ENCODE results near the gene PPRC1.

PPRC1 gene

DNA sequence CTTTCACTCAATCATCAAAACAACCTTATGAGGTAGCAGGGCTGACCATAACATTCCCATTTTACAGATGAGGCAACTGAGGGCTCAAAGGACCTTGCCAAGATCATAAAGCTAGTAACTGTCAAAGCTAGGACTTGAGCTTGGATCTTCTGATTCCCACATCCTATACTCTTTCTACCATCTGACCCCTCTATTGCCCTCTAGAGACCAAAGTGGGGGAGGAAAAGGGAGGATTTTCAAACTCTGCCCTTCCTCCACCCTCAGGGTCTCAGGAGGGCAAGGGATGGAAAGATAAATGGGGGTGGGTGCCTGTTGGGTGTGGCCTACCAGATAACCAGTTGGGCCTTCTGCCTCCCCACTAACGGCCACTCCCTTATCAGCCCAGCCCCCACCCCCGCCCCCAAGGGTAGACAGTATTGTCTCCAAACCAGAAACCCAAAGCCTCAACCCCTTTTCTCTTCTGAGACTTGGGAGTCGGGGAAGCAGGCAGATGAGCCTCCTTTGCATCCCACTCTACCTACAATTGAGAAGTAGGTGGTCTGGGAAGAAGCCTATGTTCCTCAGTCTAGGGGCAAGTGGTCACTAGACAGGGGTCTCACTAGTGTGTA lies 20.5 kb upstream of the PPRC1 start:
- TF ChIP-seq POLR2A (IDR thresholded peaks at IDR 0.05; ENCODE audit: low read depth, low read length) = no peak
- FAIRE-seq (no peak), DNase-seq (ENCODE audit: insufficient read length, low spot score) (no peak)

DNA sequence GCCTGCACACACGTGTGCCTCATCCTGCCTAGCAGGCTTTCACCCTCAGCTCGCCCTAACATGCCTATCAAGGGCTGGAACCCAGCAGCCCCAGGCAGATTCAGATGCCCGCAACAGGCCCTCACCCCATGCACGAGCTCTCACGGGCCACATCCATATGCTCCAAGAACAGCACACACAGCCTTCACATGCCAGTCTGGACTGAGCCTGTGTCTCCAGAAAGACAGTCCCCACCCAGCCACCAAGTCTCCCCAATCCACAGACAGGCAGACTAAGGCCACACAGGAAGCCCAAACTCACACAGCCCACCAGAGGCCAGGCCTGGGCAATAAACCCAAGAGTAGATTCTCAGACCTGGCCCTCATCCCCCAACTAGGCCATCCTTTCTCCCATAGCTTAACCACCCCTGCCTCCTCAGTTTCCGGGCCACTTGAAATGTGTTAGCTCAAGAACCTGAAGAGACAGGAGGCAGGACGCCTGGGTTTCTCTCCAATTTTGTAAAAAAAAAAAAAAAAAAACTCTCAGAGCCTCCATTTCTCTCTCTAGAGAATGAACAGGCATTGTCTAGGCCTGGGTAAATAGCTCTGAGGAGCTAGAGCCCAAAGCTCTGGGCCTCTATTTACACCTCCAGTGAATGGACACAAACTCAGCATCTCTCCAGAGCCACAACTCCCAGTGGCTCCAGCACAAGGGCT lies 19.4 kb upstream of the PPRC1 start:
- no peak for FAIRE-seq
- no peak for TF ChIP-seq POLR2A (IDR thresholded peaks at IDR 0.05; ENCODE audit: low read depth, low read length)
- no peak for DNase-seq (ENCODE audit: insufficient read length, low spot score)

DNA sequence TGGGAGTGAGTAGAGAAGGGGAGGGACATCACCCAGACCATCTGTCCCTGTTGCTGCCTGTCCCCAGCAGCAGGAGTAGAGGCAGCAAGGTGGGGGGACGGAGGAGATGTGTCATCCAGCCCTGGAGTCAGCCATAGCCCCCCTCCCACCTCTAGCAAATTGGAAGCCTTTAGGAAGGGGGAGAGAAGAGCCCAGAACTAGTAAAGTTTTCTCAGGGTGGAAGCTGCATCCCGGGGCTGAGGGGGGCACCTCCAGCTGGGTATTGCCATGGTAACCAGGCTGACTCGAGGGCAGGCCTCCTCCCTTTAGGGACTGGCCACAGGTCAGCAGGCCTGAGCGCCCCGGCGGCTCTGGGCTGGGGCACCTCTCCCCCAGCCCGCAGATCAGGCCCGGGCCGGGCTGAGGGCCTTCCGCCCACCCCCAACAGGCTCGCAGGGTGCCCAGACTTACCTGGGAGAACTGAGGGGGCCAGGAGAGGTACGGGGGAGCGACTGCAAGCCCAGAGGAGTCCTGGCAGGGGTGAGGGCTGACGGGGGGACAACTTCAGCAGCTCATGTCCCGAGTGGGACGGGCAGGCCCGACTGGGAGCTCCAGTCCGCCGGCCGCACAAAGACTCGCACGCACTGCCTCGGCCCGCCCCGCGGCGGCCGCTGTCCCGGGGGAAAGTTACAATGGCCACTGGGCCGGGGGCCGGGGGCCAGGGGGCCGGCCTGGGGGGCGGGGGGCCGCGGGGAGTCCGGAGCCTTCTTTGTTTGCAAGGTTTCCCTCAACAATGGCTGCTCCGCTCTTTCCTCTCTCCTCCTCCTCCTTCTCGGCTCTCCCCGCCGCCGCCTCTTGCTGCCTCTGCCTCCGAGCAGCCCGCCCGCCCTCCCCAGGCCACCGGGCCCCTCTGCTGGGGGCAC lies 18.6 kb upstream of the PPRC1 start:
- DNase-seq (ENCODE audit: insufficient read length, low spot score) (no peak), FAIRE-seq (no peak)
- no peak for TF ChIP-seq POLR2A (IDR thresholded peaks at IDR 0.05; ENCODE audit: low read depth, low read length)

DNA sequence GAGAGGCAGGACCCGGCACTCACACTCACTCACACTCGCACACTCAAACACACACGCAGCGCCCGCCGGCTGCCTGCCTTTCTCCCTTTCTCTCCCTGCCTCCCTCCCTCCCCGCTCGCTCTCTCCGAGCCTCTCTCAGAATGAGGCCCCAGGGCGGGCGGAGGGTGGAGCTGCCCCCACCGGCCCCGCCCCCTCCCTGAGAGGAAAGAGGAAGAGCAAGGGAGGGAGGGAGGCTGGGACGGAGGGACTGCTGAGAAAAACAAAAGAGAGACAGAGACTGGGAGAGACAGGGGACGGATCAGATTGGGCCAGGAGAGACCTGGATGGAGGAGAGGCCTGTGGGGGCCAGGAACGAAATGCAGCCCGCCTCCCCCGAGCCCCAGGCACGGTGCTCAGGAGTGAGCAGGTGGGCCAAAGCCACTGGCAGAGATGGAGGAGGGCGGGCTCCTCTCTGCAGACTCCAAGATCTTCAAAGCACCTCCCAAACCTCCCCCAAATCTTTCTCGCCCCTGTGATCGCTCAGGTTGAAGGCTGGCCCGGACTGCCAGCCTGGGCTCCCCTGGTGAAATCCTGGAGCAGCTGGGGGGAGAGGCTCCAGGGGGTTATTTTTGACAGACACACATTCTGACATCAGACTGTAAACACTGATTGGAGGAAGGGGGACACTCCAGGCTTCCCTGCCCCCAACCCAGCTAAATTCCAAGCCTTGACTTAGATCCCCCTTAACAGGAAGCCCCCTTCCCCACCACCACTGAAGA lies 17.8 kb upstream of the PPRC1 start:
- TF ChIP-seq POLR2A (IDR thresholded peaks at IDR 0.05; ENCODE audit: low read depth, low read length) = peak; percentile 96
- FAIRE-seq (no peak), DNase-seq (ENCODE audit: insufficient read length, low spot score) (peak; percentile 82)

DNA sequence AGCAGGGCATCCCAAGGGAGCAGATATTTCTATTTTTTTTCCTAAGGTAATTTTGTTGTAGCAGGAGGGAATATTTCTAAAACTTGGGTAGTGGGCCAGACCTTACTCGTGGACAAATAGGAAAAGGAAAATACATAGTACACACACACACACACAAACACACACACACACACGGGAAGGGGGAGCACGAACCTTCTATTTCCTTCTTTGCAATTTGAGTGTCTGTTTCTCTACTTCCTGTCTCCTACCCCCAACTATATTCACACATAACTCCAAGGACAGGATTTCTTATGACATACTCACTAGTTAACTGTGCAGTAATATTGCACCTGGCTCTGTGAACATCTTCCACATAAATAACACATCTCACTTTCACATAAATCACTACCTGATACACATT lies 17.1 kb upstream of the PPRC1 start:
- TF ChIP-seq POLR2A (IDR thresholded peaks at IDR 0.05; ENCODE audit: low read depth, low read length) = no peak
- FAIRE-seq = no peak
- no peak for DNase-seq (ENCODE audit: insufficient read length, low spot score)

DNA sequence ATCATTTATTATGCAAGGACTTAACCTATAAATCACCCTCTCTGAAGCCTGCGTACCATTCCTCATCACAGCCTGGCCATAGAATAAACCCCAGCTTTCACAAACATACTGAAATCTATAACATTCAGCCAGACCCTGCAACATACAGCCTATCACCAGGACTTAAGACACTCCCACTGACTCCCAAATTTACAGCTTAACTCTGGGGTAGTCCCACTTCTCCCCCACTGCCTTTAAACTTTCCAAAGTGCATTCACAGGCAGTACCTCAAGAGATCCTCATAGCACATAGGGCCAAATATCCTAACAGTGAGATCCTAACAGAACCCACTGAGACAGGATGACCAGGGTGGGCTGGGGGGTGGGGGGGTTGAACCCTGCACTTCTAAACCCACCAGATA lies 16.2 kb upstream of the PPRC1 start:
- no peak for TF ChIP-seq POLR2A (IDR thresholded peaks at IDR 0.05; ENCODE audit: low read depth, low read length)
- FAIRE-seq (no peak), DNase-seq (ENCODE audit: insufficient read length, low spot score) (no peak)

DNA sequence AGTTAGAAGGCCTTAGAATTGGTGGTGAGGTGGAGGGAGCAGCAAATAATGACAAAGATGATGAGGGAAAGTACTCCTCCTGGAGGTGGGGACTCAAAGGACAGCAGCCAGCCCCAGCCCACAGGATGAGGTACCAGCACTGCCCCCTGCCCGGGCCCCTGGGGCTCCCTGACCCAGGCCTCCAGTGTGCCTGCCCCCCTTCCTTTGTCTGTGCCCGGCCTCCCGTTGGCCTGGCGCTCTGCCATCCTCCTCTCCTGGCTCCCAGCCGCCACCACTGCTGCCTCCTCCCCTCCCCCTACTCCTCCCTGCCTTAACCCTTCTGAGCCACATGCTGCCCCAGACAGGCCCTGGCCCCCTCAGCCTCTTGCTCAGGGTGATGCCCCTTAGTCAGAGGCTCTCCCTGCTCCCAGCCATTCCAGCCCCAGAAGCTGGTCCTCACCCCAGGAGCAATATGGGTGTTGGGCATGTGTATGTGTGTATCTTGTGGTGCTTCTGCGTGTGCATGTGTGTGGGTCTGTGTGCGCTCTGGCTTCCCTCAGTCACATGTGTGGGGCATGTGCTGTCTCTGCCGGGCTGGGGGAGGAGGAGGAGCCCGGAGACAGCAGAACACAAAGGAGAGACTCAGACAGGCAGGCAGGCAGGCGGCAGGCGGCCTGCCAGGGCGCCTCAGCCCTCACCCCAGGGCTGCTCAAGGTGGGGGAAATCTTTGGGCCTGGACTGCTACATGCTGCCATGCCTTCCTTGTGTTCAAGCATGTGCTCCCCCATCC lies 15.3 kb upstream of the PPRC1 start:
- FAIRE-seq (no peak), DNase-seq (ENCODE audit: insufficient read length, low spot score) (no peak)
- TF ChIP-seq POLR2A (IDR thresholded peaks at IDR 0.05; ENCODE audit: low read depth, low read length) = no peak

DNA sequence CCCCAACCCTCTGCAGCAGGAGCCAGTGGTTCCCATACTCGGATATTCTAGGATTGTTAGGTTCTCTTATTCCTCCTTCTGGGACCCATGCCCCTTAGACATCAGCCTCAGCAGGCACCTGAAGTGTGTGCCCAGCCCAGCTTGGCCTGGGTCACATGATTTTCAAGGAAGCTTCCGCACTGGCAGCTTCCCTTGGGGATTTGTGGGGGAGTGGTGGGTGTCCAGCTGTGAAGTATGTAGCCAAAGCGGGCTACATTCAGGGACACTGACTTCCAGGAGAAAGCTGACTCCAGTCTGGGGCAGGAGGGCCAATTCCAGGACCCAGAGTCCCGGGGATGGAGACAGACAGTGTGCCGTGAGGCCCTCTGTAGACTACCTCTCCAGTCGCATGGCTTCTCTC lies 14.0 kb upstream of the PPRC1 start:
- TF ChIP-seq POLR2A (IDR thresholded peaks at IDR 0.05; ENCODE audit: low read depth, low read length) = no peak
- FAIRE-seq (no peak), DNase-seq (ENCODE audit: insufficient read length, low spot score) (no peak)

DNA sequence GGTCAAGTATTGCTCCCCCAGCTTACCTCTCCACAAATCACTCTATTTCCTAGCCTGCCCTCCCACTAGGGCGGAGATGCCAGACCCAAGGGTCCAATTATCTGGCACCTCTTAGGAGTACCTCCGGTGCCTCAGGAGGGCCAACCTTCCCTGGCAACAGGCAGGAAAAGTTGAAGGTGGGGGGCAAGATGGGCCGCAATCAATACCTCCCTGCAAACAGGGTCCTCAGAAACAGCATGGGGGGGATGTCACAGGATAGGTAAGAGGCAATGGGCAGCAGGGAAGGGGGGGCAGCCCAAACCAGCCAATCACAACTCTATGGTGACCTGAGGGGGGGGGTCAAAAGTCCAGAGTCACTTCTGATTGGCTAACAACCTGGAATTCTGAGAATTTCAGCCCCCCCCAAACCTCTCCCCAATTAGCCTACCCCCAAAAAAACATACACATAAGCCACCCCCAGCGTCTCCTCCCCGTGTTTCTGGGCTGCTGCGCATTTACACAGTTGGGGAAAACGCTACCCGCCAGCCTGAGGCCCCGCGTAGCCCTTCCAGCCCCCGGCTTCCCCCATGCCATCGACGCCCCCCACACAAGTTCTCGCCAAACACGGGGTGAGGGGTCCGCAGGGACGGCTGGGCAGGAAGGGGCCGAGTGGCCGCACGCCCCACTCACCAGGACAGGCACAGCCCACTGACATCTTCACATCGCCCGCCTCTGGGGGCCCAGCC lies 13.3 kb upstream of the PPRC1 start:
- FAIRE-seq (no peak), DNase-seq (ENCODE audit: insufficient read length, low spot score) (peak; percentile 85)
- 0 out of 2 replicates have a peak, but pooled peaks have one; percentile 14 for TF ChIP-seq POLR2A (IDR thresholded peaks at IDR 0.05; ENCODE audit: low read depth, low read length)

DNA sequence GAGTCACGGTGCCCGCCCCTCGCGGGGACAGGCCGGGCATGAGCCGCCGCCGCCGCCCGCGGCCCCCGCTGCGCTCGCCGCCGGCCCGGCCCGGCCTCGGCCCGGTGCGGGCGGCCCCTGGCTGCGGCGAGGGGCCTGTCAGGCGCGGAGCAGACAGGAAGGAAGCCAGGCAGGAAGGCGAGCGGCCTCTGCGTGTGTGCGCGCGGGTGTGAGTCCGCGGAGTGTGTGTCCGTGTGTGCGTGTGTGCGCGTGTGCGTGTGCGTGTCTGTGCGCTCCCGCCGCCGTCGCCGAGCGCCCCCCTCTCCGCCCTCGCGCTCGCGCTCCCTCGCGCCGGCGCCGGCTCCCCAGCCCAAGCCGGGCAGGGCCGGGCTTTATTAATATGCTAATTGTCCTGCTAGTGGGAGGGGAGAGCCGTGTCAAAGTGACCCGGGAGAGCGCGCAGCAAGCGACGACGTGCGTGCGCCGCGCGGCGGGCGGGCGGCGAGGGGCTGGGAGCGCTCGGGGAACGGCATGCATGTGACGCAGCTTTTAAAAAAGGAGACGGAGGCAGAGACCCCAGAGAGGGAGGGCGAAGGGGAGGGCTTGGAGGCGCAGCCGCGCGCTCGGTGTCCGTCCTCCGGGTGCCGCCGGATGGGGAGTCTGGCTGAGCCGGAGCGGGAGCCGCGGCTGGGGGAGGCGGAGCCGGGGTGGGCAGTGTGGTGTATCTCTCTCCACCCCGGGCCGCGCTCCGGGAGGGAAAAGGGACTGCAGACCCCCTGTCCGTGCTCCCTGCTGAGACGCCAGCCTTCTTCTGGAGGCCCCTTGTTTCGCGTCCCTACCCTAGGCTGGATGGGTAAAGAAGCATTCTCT lies 12.5 kb upstream of the PPRC1 start, which contains the start of gene LDB1:
Gene LDB1 (minus strand): TSS at position 227 of the 849 bp plus-strand sequence. CDS start 258 bp downstream, outside the sequence.
- FAIRE-seq (no peak), DNase-seq (ENCODE audit: insufficient read length, low spot score) (no peak)
- peak; percentile 80 for TF ChIP-seq POLR2A (IDR thresholded peaks at IDR 0.05; ENCODE audit: low read depth, low read length)

DNA sequence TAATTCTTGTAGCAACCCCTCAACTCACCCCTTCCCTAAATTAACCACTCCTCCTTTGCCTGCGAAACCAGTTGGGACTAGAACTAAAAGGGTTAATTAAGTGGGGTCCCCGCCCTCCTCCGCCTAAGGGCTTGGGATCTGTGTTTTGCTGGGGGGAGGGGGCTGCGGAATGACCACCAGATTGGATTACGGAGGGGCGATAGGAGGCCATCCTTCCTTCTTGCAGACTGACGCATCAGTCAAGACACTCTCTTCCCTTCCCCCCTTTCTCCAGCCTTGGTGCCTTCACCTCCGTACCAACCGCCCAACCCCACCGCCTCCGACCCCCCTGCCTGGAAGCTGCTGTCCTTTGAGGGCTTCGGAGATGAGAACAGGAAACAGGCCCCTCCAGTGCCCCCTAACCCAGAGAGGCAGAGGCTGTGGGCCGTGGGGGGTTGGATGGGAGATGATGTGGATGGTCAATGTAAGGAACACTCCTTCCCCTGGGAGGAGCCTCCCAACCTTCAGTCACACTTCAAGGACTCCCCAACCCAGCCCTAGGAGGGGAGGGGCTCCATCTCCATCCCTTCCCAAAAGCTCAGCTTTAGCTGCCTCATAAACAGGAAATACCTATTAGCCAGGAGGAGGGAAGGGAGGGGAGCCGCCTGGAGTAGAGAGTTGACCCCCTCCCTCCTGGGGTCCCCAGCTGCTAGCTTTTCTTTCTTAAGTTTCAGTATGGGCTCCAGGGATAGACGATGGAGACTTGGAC lies 11.7 kb upstream of the PPRC1 start:
- DNase-seq (ENCODE audit: insufficient read length, low spot score) (peak; percentile 81), FAIRE-seq (no peak)
- 0 out of 2 replicates have a peak, but pooled peaks have one; percentile 13 for TF ChIP-seq POLR2A (IDR thresholded peaks at IDR 0.05; ENCODE audit: low read depth, low read length)
